Measurements from ENCODE around the gene GRIK3.
"Not testable (repeated sequence)": the region's sequence is repeated elsewhere in the genome, so short reads cannot be mapped to it uniquely, and the experiment has no call there.

The GRIK3 gene

DNA sequence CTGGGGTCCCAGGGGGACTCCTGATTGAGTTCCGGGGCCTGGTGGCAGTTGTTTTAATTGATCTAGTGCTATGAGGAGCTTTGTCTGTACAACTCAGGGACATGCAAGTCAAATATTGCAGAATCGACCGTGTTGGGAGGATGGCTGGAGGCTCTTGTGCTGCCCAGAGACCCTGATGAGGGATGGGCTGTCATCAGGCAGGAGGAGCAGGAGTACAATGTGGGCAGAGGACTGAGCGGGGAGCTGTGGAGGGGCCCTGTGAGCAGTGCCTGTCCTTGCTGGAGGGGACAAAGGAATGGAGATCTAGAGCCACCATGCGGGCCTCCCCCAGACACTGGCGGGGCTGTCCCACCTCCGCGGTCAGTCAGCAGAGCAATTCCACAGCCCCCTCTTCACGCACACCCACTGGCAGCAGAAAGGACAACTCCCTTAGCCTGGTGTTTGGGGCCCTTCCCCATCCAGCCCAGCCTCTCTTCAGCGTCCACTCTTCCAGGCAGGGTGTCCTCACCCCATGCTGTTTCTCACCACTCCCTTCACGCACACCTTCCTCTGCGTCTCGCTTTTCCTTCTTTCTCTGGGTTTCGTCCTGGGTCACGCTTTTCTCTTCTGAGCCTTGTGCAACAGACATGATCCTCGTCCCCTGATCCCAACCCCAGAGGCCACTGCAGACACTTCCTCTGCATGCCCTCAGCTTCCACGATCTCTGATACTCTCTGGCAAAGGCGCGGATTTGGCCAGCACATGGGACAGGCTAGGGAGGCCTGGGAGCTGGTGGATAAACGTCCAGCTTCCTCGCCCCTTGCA, 122.6 kb downstream of the GRIK3 start:
- no peak for DNase-seq (ENCODE audit: low read depth in 1 of 2, low spot score in 1 of 2)

DNA sequence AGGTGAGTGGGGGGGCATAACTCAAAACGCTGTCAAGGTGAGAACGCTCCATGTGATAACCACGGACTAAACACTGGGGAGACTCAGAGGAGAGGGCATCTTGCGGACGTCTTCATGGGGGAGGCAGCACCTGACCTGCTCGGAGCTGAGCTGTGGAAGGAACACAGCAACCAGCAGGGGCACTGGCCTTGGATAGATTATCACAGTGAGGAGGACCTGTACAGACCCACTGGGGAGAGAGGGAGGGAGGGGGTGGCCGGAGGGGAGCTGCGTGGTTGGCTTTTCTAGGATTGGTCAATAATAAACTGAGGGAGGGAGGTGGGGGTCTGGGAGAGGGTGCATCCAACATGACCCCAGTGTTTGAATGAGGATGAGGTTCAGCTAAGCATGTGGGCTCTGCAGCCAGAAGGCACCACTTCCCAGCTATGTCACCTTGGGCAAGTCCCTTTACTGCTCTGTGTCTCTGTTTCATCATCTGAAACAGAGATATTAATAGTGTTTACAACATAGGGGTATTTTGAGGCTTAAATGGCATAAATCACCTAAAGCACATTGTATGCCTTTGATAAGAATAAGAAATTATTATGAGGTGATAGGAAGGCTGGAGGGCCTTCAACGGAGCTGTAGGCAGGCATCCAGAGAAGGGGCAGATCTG, 123.3 kb downstream of the GRIK3 start:
- no peak for DNase-seq (ENCODE audit: low read depth in 1 of 2, low spot score in 1 of 2)

DNA sequence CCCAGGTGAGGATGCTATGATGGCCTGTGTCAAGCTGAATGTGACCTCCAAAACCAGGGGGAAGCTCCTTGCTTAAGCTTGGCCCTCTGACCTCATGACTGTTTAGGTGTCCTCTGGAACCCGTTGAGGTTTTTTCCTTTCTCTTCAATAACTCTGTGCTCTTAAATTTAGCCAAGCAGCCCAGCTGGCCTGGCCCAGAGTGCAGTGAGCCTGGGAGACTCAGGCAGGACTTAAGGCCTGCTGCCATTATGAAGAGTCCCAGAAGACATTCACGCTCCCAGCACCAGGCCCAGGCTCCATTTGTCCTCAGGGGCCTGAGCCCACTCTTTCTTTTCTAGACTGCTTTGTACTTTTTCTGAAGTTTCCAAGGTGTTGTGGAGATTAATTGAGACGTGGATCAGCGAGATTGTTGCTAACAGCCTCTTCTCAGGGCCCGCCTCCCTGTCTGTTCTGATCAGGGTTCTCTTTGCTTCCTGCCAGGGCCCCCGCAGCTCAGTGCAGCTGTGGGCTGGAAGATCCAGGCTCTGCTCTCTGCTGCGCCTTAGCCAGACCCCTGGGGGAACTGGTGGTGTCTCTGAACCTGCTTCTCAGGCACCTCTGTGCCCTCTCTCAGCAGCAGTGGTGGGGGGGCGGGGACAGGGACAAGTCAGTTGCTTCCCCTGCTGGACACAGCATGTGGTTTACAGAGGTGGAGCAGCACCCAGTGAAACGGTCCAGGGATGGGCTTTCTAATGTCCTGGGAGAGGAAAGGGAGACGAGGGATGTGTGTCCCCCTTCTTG, 124.2 kb downstream of the GRIK3 start:
- no peak for DNase-seq (ENCODE audit: low read depth in 1 of 2, low spot score in 1 of 2)

DNA sequence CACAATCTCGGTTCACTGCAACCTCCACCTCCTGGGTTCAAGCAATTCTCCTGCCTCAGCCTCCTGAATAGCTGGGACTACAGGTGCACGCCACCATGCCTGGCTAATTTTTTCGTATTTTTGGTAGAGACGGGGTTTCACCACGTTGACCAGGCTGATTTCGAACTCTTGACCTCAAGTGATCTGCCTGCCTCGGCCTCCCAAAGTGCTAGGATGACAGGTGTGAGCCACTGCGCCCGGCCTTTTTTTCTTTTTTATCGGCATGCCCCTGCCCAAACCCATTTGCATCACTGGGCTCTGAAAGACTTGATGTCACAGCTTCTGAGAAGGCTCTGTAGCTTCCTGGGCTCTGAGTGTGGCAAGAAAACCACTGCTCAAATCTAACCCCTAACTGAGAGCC, 125.0 kb downstream of the GRIK3 start:
- DNase-seq (ENCODE audit: low read depth in 1 of 2, low spot score in 1 of 2) = not testable (repeated sequence)

DNA sequence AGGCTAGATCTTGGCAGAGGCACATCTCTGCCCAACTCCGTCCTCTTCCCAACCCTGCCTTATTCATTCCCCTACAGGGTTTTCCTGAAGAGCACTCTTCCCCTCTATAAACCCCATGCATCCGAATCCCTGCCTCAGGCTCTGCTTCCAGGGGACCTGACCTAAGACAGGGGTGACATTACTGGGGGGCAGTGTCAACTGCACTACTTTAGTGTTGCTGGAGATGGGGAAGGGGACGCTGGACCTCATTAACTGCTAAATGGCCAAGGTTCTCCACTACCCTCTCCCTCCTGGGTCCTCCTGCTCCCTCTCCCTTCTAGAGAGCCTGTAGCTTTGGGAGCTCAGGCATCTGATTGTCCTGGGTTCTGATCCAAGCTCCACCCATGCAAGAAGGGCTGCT, 126.2 kb downstream of the GRIK3 start:
- DNase-seq (ENCODE audit: low read depth in 1 of 2, low spot score in 1 of 2) = no peak

DNA sequence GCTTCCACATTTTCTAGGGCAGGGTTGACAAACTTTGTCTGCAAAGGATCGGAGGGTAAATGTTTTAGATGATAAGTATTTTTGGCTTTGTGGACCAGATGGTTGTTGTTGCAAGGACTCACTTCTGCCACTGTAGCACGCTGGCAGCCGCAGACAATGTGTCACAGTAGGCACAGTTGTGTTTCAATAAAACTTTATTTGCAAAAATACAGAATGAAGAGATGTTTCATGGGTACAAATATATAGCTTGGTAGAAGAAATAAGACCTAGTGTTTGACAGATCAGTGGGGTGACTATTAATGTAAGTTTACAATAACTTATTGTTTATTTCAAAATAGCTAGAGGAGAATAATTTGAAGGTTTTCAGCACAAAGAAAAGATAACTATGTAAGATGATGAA, 127.8 kb downstream of the GRIK3 start:
- DNase-seq (ENCODE audit: low read depth in 1 of 2, low spot score in 1 of 2) = no peak

DNA sequence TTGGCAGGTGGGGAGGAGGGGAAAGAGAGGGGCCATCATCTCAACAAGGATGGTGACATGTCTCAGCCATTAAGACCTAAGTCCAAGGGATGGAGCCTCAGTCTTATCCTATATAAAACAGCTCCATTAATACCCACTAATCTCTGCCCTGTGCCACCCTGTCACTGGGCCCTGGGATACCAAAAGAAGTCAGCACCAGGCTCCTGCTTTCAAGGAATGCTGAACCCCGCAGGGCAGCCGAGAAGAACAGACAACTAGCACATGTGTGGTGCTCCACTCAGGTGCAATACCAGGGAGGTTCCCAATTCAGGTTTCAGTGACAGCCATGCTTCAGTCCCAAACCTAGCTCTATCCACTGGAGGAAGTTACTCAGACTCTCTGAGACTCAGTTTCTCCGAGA, 128.4 kb downstream of the GRIK3 start:
- DNase-seq (ENCODE audit: low read depth in 1 of 2, low spot score in 1 of 2) = no peak

DNA sequence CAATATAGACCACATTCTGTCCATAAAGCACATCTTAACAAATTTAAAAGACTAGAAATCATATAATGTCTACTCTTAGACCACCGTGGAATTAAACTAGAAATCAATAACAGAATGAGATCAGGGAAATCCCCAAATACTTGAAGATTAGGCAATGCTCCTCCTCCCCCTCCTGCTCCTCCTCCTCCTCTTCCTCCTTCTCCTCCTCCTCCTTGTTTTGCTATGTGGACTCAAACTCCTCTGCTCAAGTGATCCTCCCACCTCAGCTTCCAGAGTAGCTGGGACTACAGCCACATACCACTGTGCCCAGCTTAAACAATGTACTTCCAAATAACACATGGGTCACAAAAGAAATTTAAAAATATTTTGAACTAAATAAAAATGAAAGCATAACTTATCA, 134.2 kb downstream of the GRIK3 start:
- DNase-seq (ENCODE audit: low read depth in 1 of 2, low spot score in 1 of 2) = no peak

DNA sequence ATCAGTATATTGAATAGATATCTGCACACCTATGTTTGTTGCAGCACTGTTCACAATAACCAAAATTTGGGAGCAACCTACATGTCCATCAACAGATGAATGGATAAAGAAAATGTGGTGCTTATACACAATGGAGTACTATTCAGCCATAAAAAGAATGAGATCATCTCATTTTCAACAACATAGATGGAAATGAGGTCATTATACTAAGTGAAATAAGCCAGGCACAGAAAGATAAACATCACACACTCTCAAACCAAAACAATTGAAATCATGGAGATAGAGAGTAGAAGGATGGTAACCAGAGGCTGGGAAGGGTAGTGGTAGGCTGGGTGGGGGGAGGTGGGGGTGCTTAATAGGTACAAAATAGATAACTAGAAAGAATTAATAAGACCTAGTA, 136.5 kb downstream of the GRIK3 start:
- not testable (repeated sequence) for DNase-seq (ENCODE audit: low read depth in 1 of 2, low spot score in 1 of 2)

DNA sequence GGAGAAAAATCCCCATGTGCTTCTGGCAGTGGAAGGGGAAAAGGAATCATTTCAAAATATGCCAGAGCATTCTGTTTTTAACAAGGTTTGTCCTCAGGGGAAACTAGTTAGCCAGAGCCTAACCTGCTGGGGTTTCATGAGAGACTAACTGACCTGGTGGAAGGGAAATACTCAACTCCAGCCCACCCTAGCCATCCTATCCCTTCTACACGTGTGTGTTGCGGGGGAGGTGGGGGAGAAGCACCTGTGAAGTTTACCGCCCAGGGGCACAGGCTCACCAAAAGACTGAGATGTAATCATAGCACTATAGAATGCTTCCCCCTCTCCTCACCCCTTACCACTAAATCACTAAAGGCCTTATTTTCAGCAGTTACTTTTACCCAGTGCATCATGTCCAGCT, 139.5 kb downstream of the GRIK3 start:
- DNase-seq (ENCODE audit: low read depth in 1 of 2, low spot score in 1 of 2) = no peak

DNA sequence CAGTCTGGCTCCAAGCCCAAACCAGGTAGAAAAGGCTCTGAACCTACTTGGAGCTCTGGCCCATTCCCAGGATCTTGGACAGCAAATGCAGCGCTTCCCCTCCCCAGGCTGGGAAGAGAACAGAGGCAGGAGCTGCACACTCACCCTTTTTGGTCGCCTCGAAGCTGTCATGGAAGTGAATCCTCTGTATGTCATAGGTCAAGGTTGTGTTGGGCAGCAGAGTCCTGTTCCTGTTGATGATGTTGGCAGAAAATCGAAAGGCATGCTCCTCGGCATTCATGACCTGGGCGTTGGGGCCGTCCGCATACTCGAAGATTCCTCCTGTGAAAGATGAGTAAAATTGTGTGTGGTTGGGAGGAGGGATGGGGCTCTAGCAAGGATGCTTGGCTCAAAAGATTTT, 143.5 kb downstream of the GRIK3 start:
- no peak for DNase-seq (ENCODE audit: low read depth in 1 of 2, low spot score in 1 of 2)

DNA sequence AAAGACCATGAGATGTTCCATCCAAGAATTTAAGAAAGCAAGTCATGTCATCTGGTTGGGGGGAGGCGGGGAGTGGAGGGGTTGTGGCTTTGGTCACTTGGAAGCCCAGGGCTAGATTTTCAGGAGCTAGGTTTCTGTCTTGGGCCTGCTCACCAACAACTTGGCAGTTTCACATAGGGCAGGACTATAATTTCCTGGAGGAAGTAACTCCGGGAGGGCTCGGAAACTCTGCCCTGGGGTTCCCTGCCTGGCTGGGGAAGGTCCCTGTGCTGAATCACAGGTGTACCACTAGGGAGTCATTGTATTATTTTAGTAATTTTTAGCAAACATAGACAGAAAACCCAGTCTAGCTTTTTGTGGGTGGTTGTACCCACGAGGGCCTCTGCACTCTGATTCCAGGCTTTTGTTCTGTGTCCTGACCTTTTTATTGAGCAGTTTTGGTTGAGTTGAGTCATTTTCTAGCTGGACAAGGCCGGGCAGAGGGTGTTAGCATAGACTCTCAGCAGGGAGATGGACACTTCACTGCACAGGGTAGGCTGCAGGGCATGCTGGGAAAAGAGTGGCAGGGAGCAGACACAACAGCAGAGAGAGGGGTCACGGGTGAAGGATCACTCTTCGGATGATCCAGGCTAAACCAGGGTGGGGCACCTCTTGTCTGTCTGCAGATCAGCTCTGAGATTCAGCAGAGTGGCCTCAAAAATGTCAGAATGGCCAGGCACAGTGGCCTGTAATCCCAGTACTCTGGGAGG, 144.7 kb downstream of the GRIK3 start:
- no peak for DNase-seq (ENCODE audit: low read depth in 1 of 2, low spot score in 1 of 2)

DNA sequence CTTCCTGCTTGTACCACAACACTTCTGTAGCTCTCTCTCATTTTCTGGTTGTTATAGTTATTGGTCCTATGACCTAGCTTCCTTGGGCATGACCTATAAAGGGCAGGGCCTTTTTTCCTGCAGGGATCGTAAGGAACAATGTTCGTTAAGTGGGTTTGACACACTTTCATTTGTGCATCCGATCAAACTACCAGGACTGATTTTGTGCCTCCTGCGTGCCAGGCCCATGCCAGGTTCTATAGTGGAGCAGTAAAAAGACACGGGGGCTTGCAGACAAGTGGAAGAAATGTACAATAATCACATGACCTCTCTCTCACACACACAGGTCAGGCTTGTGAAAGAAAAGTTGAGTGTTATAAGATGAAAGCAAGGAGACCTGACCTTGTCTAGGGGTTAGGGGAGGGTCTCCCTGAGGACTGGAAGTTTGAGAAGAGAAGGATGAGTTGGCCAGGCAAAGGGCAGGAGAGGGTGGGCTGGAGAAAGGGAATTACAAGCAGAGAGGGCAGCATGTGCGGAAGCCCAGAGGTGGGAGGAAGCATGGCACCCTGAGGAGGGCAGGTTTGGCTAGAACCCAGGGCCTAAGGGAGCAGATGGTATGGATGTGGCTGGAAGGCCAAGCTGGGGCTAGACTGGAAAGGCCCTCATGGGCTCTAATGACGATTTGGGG, 145.4 kb downstream of the GRIK3 start:
- DNase-seq (ENCODE audit: low read depth in 1 of 2, low spot score in 1 of 2) = no peak

DNA sequence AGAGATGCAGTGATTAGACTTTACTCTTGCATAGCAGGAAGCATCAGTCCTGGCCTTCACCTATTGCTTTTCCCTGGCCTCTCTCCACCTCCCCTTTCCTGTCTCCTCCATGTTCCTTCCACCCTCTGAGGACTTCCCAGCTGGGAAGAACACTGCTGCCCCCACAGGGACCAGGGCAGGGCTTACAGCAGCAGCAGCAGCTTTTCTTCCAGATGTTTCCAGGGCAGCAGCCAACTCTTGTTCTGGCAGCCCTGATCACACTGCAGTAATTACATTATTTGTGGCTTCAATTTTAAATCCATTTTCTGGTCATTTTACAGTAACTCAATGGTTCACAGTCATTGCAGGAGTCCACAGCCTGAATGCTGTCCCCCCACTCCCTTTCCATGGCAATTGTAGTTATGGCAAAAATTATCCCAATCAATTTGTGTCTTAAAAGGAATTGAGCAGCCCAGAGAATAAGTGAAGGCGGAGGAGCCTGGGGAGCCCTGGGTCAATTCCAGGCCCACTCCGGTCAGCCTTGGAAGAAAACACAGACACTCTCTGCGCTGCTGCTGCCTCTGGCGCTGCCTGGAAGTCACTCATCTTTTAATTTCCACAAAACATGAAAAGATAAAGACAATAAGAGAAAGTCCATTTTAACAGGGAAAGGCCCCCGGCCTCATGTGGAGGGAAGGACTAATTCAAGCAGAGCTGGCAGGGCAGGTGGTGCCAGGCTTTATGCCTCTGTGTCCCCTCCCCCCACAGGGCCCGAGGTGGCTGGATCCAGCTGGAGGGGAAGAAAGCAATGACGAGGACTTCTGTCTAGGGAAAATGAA, 148.6 kb downstream of the GRIK3 start:
- DNase-seq (ENCODE audit: low read depth in 1 of 2, low spot score in 1 of 2) = no peak

DNA sequence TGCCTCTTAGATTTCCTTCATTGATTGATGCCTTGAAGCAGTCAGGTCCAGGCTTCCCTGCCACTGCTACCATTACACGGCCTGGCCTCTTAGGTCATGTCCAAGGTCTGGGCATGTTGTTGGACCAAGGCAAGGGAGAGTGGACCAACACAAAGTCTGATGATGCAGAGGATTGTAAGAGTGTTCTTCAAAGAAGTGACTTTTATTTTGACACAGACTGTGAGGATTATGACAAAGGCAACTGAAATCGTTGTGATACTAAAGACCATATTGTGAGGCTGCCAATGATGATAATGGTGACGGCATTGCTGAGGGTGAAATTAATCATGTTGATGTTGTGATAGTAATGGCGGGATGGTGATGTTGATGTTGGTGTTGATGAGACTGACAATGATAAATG, 149.5 kb downstream of the GRIK3 start:
- no peak for DNase-seq (ENCODE audit: low read depth in 1 of 2, low spot score in 1 of 2)

DNA sequence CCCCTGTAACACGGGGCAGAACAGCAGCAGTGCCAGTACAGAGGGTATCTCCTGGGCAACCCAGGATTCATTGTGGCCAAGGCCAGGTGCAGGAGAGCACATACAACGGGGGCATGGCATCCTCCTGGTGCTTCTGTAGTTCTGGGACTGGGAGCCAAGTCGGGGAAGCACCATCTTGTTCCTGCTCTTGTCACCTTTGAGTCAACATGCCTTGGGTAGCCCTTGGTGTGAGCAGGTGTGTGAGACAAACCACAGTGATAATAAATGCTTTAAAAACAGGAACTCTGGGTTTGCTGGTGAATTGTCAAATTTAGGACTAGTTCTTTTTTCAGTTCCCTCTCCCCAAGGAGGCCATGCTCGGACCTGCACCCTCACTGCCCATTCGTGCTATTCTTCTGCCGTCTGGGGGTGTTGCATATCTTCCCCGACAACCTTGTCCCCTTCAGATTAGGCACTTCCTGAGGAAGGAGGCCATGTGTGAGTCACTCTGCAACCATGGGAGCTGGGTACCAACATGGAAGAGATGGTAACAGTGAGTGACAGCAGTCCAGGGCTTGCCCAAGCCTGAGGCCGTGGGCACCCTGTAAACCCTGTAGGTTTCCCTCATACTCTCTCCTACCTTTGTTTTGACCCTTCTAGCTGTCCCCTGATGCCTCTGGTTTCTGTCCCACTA, 150.2 kb downstream of the GRIK3 start:
- no peak for DNase-seq (ENCODE audit: low read depth in 1 of 2, low spot score in 1 of 2)

DNA sequence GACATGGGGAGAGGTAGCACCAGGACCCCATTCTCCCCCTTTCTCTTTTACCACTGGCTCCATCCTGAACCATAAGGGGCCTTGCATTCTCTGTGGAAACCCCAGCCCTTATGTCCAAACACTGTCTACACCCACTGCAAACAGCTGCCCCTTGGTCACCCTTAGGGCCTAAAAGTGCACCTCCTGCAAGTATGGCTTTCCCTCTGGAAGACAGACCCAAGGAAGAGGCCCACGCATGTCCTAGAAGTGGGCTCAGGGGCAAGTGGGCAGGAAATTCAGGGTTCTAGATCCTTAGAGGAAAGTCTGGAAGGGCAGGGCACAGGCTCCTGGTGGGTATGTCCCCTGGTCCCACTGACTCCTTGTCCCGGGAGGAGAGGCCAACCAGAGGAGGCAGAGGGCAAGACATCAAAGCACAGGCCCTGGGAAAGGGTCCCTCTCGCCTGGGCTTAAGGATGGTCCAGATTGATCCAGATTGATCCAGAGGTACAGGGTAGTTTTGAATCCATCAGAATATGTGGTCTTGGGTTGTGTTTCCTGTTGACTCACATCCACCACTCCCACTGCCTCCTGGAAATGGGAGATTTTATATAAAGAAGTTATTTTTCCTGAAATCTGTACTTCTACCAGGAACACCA, 150.9 kb downstream of the GRIK3 start:
- no peak for DNase-seq (ENCODE audit: low read depth in 1 of 2, low spot score in 1 of 2)

DNA sequence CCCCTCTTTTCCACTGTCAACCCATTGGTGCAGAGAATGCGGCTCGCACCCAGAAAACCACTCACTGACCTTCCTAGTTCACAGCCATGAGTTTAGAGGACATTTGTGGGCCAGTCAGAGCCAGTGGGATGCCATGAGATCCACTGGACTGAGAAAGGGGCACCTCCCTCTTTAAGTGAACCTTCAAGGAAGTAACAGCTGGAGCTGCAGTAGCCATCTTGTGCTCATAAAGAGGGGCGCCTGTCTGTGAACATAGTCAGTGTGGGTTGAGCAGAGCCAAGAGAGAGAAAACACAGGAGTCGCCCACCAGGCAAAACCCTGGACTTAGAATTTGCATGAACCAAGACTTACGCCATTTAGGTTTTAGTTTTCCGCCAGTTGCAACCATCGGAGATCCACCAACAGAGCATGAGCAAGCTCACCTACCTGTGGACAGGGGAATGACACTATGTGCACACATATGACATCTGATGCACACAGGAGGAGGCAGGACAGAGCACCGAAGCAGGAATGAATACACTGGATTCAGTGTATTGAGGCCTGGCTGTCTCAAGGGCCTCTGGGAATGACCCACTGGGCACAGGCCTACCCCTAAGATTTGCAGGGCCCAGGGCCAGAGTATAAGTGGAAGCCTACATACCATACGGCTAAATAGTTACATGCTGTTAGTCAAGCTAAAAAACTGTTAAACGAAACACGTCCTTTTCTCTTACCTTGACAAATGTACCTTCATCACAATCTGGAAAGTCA, 151.6 kb downstream of the GRIK3 start:
- DNase-seq (ENCODE audit: low read depth in 1 of 2, low spot score in 1 of 2) = no peak
